ENCODE data around the gene NECAB2. TPM values are rescaled to one million over a fixed set of nuclear protein-coding genes. Genes with fewer than 3 reads are reported as not detected.
"Not testable (repeated sequence)": the region's sequence is repeated elsewhere in the genome, so short reads cannot be mapped to it uniquely, and the experiment has no call there.

Gene NECAB2
- total and polyA plus RNA-seq, 2 experiments from 2014 or later, result 1.2 TPM; not detected in 1

DNA sequence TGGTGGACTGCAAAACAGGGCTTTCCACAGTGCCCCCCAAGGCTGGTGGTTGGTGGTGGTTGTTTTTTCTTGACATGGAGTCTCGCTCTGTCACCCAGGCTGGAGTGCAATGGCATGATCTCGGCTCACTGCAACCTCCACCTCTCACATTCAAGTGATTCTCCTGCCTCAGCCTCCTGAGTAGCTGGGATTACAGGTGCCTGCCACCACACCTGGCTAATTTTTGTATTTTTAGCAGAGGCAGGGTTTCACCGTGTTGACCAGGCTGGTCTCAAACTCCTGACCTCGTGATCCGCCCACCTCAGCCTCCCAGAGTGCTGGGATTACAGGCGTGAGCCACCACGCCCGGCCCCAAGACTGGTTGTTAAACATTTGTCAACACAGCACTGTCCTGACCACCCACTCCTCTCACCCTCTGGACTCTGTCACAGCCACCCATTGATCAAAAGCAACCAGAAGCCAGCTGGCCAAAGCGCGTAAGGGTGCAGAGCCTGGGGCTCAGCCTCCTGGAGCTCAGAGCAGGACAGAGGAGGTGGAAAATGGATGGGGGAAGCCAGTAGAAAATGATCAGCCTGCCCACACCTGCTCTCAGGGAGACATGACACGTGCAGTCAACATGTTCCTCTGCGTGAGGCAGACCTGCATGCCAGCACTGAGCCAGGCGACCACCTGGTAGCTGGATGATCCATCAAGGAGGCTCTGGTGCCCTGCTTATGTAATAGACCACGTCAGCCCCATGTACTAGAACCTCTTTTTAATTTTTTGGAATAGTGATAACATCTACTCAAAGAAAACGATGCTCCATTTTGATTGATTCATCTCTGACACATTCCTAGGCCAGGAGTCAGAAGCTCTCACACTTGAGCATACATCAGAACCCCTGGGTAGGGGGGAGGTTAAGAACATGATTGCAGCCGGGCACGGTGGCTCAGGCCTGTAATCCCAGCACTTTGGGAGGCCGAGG lies 29.8 kb upstream of the NECAB2 start:
- Histone ChIP-seq H3K4me2 (ENCODE audit: unreplicated experiment) (no peak overlapping the region), H2AFZ (no peak overlapping the region), H3K79me2 (ENCODE audit: insufficient read depth) (no peaks in the 10 kb centered on the region), H3K36me3 (ENCODE audit: low read depth) (no peaks in the 10 kb centered on the region), H3K9me3 (ENCODE audit: low read depth) (no peaks in the 10 kb centered on the region), H3K9me2 (ENCODE audit: insufficient read depth) (no peaks in the 10 kb centered on the region), H3K27me3 (replicated peaks; ENCODE audit: insufficient read depth) (no peaks in the 10 kb centered on the region), H4K20me1 (ENCODE audit: insufficient read depth) (no peaks in the 10 kb centered on the region), H3F3A (ENCODE audit: insufficient read depth) (no peaks in the 10 kb centered on the region), H3K4me1 (ENCODE audit: insufficient read depth) (peaks cover 9% of the 10 kb centered on the region; the same call in 1 of the 2 replicates), H3K27ac (no peak overlapping the region), H3K4me3 (no peak overlapping the region), H3K9ac (no peak overlapping the region)
- in situ Hi-C loops (cut with MboI), result no loop called here
- TF ChIP-seq EZH2 (IDR thresholded peaks at IDR 0.05; ENCODE audit: insufficient read depth, poor library complexity, severe bottlenecking) (no peak), EZH2phosphoT487 (IDR thresholded peaks at IDR 0.05; ENCODE audit: insufficient read depth, low read depth) (no peak)
- 84 to 85% methylated on average over 14 to 18 of the region's 18 CpGs for WGBS, 2 experiments (ENCODE audit: low coverage in 1 of 2, low lambda C conversion rate in 2 of 2, missing lambda C conversion rate in 2 of 2)
- no peak for DNase-seq

DNA sequence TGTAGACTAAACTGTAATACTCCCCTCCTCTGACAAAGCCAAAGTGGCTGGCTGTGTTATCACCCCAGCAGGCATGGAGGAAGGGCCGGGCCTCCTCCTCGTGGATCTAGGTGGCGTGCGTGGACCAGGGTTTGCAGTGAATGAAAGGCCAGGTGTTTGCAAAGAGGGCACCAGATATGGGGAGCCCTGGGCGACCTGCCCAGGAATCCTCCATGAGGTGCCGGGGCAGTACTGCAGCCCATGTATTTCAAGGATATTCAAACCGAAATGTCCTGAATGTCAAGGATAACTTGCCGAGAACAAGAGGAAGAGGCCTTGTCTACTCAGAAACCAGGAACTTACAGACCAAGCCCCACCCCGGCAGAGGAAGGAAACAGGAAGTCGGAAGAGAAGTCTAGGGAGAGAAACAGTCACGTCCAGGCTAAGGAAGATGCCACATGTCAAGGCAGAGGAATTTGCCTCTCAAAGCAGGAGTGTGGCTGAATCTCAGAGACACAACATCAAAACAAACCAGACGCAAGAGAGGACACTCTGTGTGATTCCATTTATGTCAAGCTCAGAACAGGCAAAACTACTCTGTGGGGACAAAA lies 28.7 kb upstream of the NECAB2 start:
- no peak overlapping the region for H2AFZ ChIP-seq

DNA sequence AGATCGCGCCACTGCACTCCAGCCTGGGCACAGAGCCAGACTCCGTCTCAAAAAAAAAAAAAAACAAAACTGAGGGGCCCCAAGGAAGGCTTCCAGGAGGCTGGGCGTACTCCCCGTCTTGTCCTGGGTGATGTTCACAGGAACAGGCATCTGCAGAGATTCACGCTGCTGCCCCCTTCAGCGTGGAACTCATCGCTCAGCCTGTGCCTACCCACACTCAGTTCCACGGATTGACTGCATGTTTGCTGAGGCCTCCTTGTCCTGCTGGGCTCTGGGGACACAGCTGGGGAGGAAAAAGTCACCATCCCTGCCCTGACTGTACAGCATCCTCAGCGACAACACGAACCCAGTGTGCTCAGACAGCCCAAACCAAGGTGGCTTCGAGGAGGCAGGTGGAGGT lies 27.9 kb upstream of the NECAB2 start:
- H2AFZ ChIP-seq, result no peak overlapping the region
- H3K79me2 ChIP-seq (ENCODE audit: insufficient read depth), result no peaks in the 10 kb centered on the region
- no peaks in the 10 kb centered on the region for H3K27me3 ChIP-seq (replicated peaks; ENCODE audit: insufficient read depth)
- H3K36me3 ChIP-seq (ENCODE audit: low read depth), result no peaks in the 10 kb centered on the region
- in situ Hi-C loops (cut with MboI), result no loop called here
- no peaks in the 10 kb centered on the region for H4K20me1 ChIP-seq (ENCODE audit: insufficient read depth)
- no peak overlapping the region for H3K27ac ChIP-seq
- H3K9me2 ChIP-seq (ENCODE audit: insufficient read depth), result no peaks in the 10 kb centered on the region
- H3F3A ChIP-seq (ENCODE audit: insufficient read depth), result no peaks in the 10 kb centered on the region
- no peak for DNase-seq
- 44 to 45% methylated on average over 9 to 12 of the region's 12 CpGs for WGBS, 2 experiments (ENCODE audit: low coverage in 1 of 2, low lambda C conversion rate in 2 of 2, missing lambda C conversion rate in 2 of 2)
- H3K4me3 ChIP-seq, result no peak overlapping the region
- no peaks in the 10 kb centered on the region for H3K9me3 ChIP-seq (ENCODE audit: low read depth)
- no peaks in the 10 kb centered on the region for H3K4me1 ChIP-seq (ENCODE audit: insufficient read depth)
- no peak for TF ChIP-seq EZH2 (IDR thresholded peaks at IDR 0.05; ENCODE audit: insufficient read depth, poor library complexity, severe bottlenecking)
- TF ChIP-seq EZH2phosphoT487 (IDR thresholded peaks at IDR 0.05; ENCODE audit: insufficient read depth, low read depth), result no peak
- H3K4me2 ChIP-seq (ENCODE audit: unreplicated experiment), result no peak overlapping the region
- H3K9ac ChIP-seq, result no peak overlapping the region

More for the DNA sequence above, 28.7 kb upstream of the NECAB2 start:
- H3F3A ChIP-seq (ENCODE audit: insufficient read depth), result no peaks in the 10 kb centered on the region
- H3K36me3 ChIP-seq (ENCODE audit: low read depth), result no peaks in the 10 kb centered on the region
- 69 to 78% methylated on average over 12 of the region's 12 CpGs for WGBS, 2 experiments (ENCODE audit: low coverage in 1 of 2, low lambda C conversion rate in 2 of 2, missing lambda C conversion rate in 2 of 2)
- no peaks in the 10 kb centered on the region for H3K79me2 ChIP-seq (ENCODE audit: insufficient read depth)
- H3K27ac ChIP-seq, result no peak overlapping the region
- H3K9ac ChIP-seq, result no peak overlapping the region
- no peak for DNase-seq
- H3K27me3 ChIP-seq (replicated peaks; ENCODE audit: insufficient read depth), result no peaks in the 10 kb centered on the region
- H3K4me3 ChIP-seq, result no peak overlapping the region
- no peaks in the 10 kb centered on the region for H3K9me2 ChIP-seq (ENCODE audit: insufficient read depth)
- in situ Hi-C loops (cut with MboI), result no loop called here
- TF ChIP-seq EZH2phosphoT487 (IDR thresholded peaks at IDR 0.05; ENCODE audit: insufficient read depth, low read depth) (no peak), EZH2 (IDR thresholded peaks at IDR 0.05; ENCODE audit: insufficient read depth, poor library complexity, severe bottlenecking) (no peak)
- H3K4me2 ChIP-seq (ENCODE audit: unreplicated experiment), result no peak overlapping the region
- H3K4me1 ChIP-seq (ENCODE audit: insufficient read depth), result no peaks in the 10 kb centered on the region
- no peaks in the 10 kb centered on the region for H3K9me3 ChIP-seq (ENCODE audit: low read depth)
- H4K20me1 ChIP-seq (ENCODE audit: insufficient read depth), result no peaks in the 10 kb centered on the region

DNA sequence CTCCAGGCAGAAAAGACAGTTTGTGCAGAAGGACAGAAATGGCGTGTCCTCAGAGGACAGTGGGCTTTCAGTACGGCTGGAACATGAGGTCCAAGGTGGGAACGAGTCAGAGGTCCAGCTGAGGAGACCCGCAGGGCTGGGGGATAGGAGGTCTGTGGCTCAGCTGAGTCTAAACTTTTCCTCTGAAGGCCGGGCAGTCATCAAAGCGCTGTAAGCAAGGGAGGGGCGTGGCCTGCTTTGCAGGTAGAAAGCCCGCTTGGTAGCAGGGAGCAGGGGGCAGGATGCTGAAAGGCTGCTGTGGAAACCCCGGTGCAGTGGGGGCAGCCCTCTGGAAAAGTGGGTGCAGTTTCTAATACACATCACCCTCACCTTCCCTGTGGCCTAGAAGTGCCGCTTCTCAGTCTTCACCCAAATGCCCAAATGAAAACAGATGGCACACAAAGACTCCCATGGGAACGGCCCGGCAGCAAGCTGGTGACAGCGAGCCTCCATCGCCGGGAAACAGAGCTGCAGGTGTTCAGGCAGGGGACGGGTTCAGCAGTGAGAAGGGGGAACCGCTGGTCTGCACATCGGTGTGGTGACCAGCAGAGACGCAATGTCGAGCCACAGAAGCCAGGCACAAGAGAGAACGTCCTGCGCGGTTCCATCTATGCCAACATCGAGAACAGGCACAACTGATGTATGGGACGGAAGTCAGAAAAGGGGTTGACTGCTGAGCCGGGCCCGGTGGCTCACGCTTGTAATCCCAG lies 27.2 kb upstream of the NECAB2 start:
- Histone ChIP-seq H3K27me3 (replicated peaks; ENCODE audit: insufficient read depth) (no peaks in the 10 kb centered on the region), H3K79me2 (ENCODE audit: insufficient read depth) (no peaks in the 10 kb centered on the region), H3K36me3 (ENCODE audit: low read depth) (no peaks in the 10 kb centered on the region), H3K4me3 (no peak overlapping the region), H4K20me1 (ENCODE audit: insufficient read depth) (no peaks in the 10 kb centered on the region), H3F3A (ENCODE audit: insufficient read depth) (no peaks in the 10 kb centered on the region), H2AFZ (no peak overlapping the region), H3K9ac (no peak overlapping the region), H3K9me2 (ENCODE audit: insufficient read depth) (no peaks in the 10 kb centered on the region), H3K27ac (no peak overlapping the region), H3K4me1 (ENCODE audit: insufficient read depth) (no peaks in the 10 kb centered on the region), H3K9me3 (ENCODE audit: low read depth) (no peaks in the 10 kb centered on the region), H3K4me2 (ENCODE audit: unreplicated experiment) (no peak overlapping the region)
- TF ChIP-seq EZH2 (IDR thresholded peaks at IDR 0.05; ENCODE audit: insufficient read depth, poor library complexity, severe bottlenecking) (no peak), EZH2phosphoT487 (IDR thresholded peaks at IDR 0.05; ENCODE audit: insufficient read depth, low read depth) (no peak)
- DNase-seq, result no peak
- 64 to 67% methylated on average over 28 of the region's 28 CpGs for WGBS, 2 experiments (ENCODE audit: low coverage in 1 of 2, low lambda C conversion rate in 2 of 2, missing lambda C conversion rate in 2 of 2)
- in situ Hi-C loops (cut with MboI), result no loop called here

DNA sequence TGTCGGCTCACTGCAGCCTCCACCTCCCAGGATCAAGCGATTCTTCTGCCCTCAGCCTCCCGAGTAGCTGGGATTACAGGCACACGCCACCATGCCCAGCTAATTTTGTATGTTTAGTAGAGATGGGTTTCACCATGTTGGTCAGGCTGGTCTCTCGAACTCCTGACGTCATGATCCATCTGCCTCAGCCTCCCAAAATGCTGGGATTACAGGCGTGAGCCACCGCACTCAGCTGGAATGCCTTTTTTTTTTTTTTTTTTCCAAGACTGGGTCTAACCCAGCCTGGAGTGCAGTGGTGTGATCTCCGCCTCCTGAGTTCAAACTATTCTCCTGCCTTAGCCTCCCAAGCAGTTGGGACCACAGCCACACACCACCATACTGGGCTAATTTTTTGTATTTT lies 26.5 kb upstream of the NECAB2 start:
- H3K27me3 ChIP-seq (replicated peaks; ENCODE audit: insufficient read depth); H3K79me2 ChIP-seq (ENCODE audit: insufficient read depth); H3K9ac ChIP-seq; H3K4me1 ChIP-seq (ENCODE audit: insufficient read depth); DNase-seq; H3K9me3 ChIP-seq (ENCODE audit: low read depth); H4K20me1 ChIP-seq (ENCODE audit: insufficient read depth); H3K4me2 ChIP-seq (ENCODE audit: unreplicated experiment); H3K27ac ChIP-seq; in situ Hi-C loops (cut with MboI); H3K4me3 ChIP-seq; H2AFZ ChIP-seq; H3K36me3 ChIP-seq (ENCODE audit: low read depth); H3K9me2 ChIP-seq (ENCODE audit: insufficient read depth); H3F3A ChIP-seq (ENCODE audit: insufficient read depth): not testable (repeated sequence)
- 86 to 94% methylated on average over 9 of the region's 9 CpGs for WGBS, 2 experiments (ENCODE audit: low coverage in 1 of 2, low lambda C conversion rate in 2 of 2, missing lambda C conversion rate in 2 of 2)

All from GM23248 (cell line).